Stomach (tissue), 9 donors: ENCODE results near the gene SKP1. TPM values are rescaled to one million over a fixed set of nuclear protein-coding genes. Genes with fewer than 3 reads are reported as not detected.
A peak's percentile ranks its signal among the peaks of the same experiment; 100 is the strongest.

Source experiments
- DNase-seq, 2 donors: peaks; one replicate each; pipeline versions ENCODE4 v3.0.0 to v3.0.0-alpha.2; 2013 to 2019
- H3K27ac ChIP-seq, 5 donors: fragments of 200-600 bp in 4 of 5; sonication (generic) in 4 of 5; one replicate each; pipeline ENCODE4 v1.5.1; 2013 to 2019; ENCODE audit warnings: mild to moderate bottlenecking in 1 of 5, moderate library complexity in 1 of 5
- H3K27me3 ChIP-seq, 3 donors: fragments of 200-600 bp; sonication (generic); one replicate each; pipeline ENCODE4 v1.5.1; 2017 to 2019; ENCODE audit warnings: mixed run types in 1 of 3
- H3K36me3 ChIP-seq, 4 donors: fragments of 200-600 bp; sonication (generic); 1 replicate in 3 of 4; 2 replicates in 1 of 4; pipeline ENCODE4 v1.5.1; 2016 to 2019
- H3K4me1 ChIP-seq, 4 donors: fragments of 200-600 bp; sonication (generic); one replicate each; pipeline ENCODE4 v1.5.1; 2016 to 2019
- H3K4me3 ChIP-seq, 4 donors: fragments of 200-600 bp; sonication (generic) in 3 of 4; one replicate each; pipeline ENCODE4 v1.5.1; 2016 to 2019; ENCODE audit warnings: mild to moderate bottlenecking in 1 of 4
- H3K9me3 ChIP-seq, 4 donors: fragments of 200-600 bp; sonication (generic); one replicate each; pipeline ENCODE4 v1.5.1; 2016 to 2019
- CTCF ChIP-seq, 7 experiments: fragments of 450-650 bp in 4 of 7; fragments of 200-600 bp in 3 of 7; sonication (generic) in 3 of 7; IDR thresholded peaks; one replicate each; pipeline ENCODE4 v1.5.1; 2016 to 2019; ENCODE audit warnings: antibody characterized with exemption in 7 of 7, control low read depth in 2 of 7, mild to moderate bottlenecking in 1 of 7
- EP300 ChIP-seq: sonication (generic); formaldehyde crosslinking; IDR thresholded peaks from one replicate; pipeline ENCODE4 v1.6.1; 2017; ENCODE audit warnings: antibody characterized with exemption
- POLR2A ChIP-seq, 4 donors: fragments of 450-650 bp; IDR thresholded peaks; one replicate each; pipeline ENCODE4 v1.6.1; 2016; ENCODE audit warnings: antibody characterized with exemption in 4 of 4, control low read depth in 2 of 4, mild to moderate bottlenecking in 1 of 4, moderate library complexity in 1 of 4
- POLR2AphosphoS5 ChIP-seq, 3 donors: sonication (generic); formaldehyde crosslinking; IDR thresholded peaks; one replicate each; pipeline ENCODE4 v1.6.1; 2016; ENCODE audit warnings: antibody characterized with exemption in 3 of 3
- WGBS, 5 donors: extraction: QIAGEN DNeasy Blood & Tissue Kit in 3 of 5; methylation state at CpG; one replicate each; pipeline versions ENCODE4 v1.1.5 to v1.1.7; 2013 to 2018; 5-methylcytosine and 5-hydroxymethylcytosine counted together
- intact Hi-C: fragments of 100-400 bp; cut with DNase I; formaldehyde crosslinking; loops from one replicate; pipeline ENCODE4 v1.15.1; 2023; ENCODE audit warnings: low total_unique reads
- polyA plus RNA-seq, 3 donors: library from polyadenylated mRNA; stranded (reverse); fragments of 200-250 nt; gene quantifications; one replicate each; pipeline ENCODE4 v1.2.3, GENCODE V29; 2013
- total RNA-seq, 5 donors: library from RNA; depleted of rRNA; stranded (reverse); fragments of >200 nt; gene quantifications; one replicate each; pipeline versions ENCODE4 v1.1.0 to v1.2.3, GENCODE V29; 2014 to 2016
- donor health status: healthy with polysubstance abuse.
- donor health status: Bipolar disorder and iron deficiency.
- donor health status: healthy.

SKP1 gene
- total and polyA plus RNA-seq, 8 donors: 18.1 to 590 (median 162) TPM

- Histone ChIP-seq H3K4me3 (no peak overlapping the region), H3K4me1 (peaks cover 0 to 23% (median 8%) of the 10 kb centered on the region in 4 donors), H3K27me3 (no peaks in the 10 kb centered on the region), H3K36me3 (peaks cover 15 to 87% (median 83%) of the 10 kb centered on the region in 4 donors), H3K9me3 (no peaks in the 10 kb centered on the region), H3K27ac (peak overlapping the region in 1 of 5 donors; percentile 8)
- WGBS, 5 donors: 80 to 94% (median 91%) methylated on average over 3 of the region's 3 CpGs
- intact Hi-C loops: loop anchor here (5.0 kb wide), 2 partner anchors 36 to 96 kb away; no protein-coding TSS in a partner anchor
- no peak for TF ChIP-seq EP300
- no peak for TF ChIP-seq POLR2AphosphoS5 (IDR thresholded peaks at IDR 0.05)
- no peak for TF ChIP-seq CTCF (IDR thresholded peaks at IDR 0.05)
- no peak for TF ChIP-seq POLR2A (IDR thresholded peaks at IDR 0.05)
- peak in 1 of 2 donors; percentile 22 for DNase-seq
Measured at GRCh38 chr5:134138416-134139376, 38.1 kb downstream of the SKP1 start.

- no peaks in the 10 kb centered on the region for H3K9me3 ChIP-seq
- no peak overlapping the region for H3K4me3 ChIP-seq
- intact Hi-C loops: loop anchor here (5.0 kb wide), 2 partner anchors 34 to 94 kb away; no protein-coding TSS in a partner anchor
- H3K36me3 ChIP-seq: peaks cover 14 to 82% (median 69%) of the 10 kb centered on the region in 4 donors
- H3K27ac ChIP-seq: no peak overlapping the region
- TF ChIP-seq CTCF (IDR thresholded peaks at IDR 0.05) (no peak), POLR2A (IDR thresholded peaks at IDR 0.05) (no peak), EP300 (no peak), POLR2AphosphoS5 (IDR thresholded peaks at IDR 0.05) (no peak)
- H3K27me3 ChIP-seq: no peaks in the 10 kb centered on the region
- DNase-seq: peak in 1 of 2 donors; percentile 15
- 83 to 94% (median 87%) methylated on average over 7 of the region's 7 CpGs; no CpG with 5 or more reads in 1 of the 5 donors for whole genome bisulfite sequencing, 5 donors
- peaks cover under 1 to 32% (median 18%) of the 10 kb centered on the region in 4 donors for H3K4me1 ChIP-seq
Measured at GRCh38 chr5:134136771-134137170, 40.0 kb downstream of the SKP1 start.

- intact Hi-C loops: loop anchor here (5.0 kb wide), 2 partner anchors 34 to 94 kb away; no protein-coding TSS in a partner anchor
- no peak overlapping the region for H3K27ac ChIP-seq
- H3K9me3 ChIP-seq: no peaks in the 10 kb centered on the region
- peaks cover 4 to 32% (median 18%) of the 10 kb centered on the region in 4 donors for H3K4me1 ChIP-seq
- H3K27me3 ChIP-seq: no peaks in the 10 kb centered on the region
- DNase-seq: no peak
- TF ChIP-seq CTCF (IDR thresholded peaks at IDR 0.05): no peak
- WGBS, 5 donors: 56 to 84% (median 70%) methylated on average over 2 of the region's 2 CpGs
- peaks cover 14 to 82% (median 69%) of the 10 kb centered on the region in 4 donors for H3K36me3 ChIP-seq
- no peak overlapping the region for H3K4me3 ChIP-seq
Measured at GRCh38 chr5:134136221-134136631, 40.5 kb downstream of the SKP1 start.

- Histone ChIP-seq H3K27me3 (no peaks in the 10 kb centered on the region), H3K4me1 (peaks cover 3 to 32% (median 12%) of the 10 kb centered on the region in 4 donors), H3K4me3 (no peak overlapping the region), H3K36me3 (peaks cover 14 to 84% (median 70%) of the 10 kb centered on the region in 4 donors), H3K9me3 (no peaks in the 10 kb centered on the region), H3K27ac (no peak overlapping the region)
- intact Hi-C loops: loop anchor here (5.0 kb wide), 2 partner anchors 33 to 93 kb away; no protein-coding TSS in a partner anchor
- DNase-seq: no peak
- 92 to 97% (median 94%) methylated on average over 7 of the region's 7 CpGs for WGBS, 5 donors
- TF ChIP-seq POLR2AphosphoS5 (IDR thresholded peaks at IDR 0.05) (no peak), EP300 (no peak), CTCF (IDR thresholded peaks at IDR 0.05) (no peak), POLR2A (IDR thresholded peaks at IDR 0.05) (no peak)
Measured at GRCh38 chr5:134135091-134135655, 41.6 kb downstream of the SKP1 start.
